CD14-positive monocyte (primary cell): ENCODE results near the gene ITSN1. TPM values are rescaled to one million over a fixed set of nuclear protein-coding genes. Genes with fewer than 3 reads are reported as not detected.

Source experiments
- DNase-seq, 3 donors: peaks; one replicate each; pipeline ENCODE4 v3.0.0-alpha.2; 2011 to 2022
- H2AFZ ChIP-seq: 2 replicates; pipeline ENCODE4 v1.6.0; 2012; ENCODE audit warnings: mild to moderate bottlenecking, low read depth, low read length, inconsistent platforms; ENCODE audit not compliant: insufficient read depth, poor library complexity, severe bottlenecking
- H3K27ac ChIP-seq, 2 donors: 1 replicate in 1 of 2; 2 replicates in 1 of 2; pipeline ENCODE4 v1.5.1; 2012 to 2013; ENCODE audit warnings: low read length in 2 of 2, control low read depth in 1 of 2, inconsistent platforms in 1 of 2, low read depth in 1 of 2, mild to moderate bottlenecking in 1 of 2
- H3K27me3 ChIP-seq, 2 donors: one replicate each; pipeline versions ENCODE4 v1.6.0 to v1.6.1; 2011 to 2013; ENCODE audit warnings: low read length in 2 of 2; ENCODE audit not compliant: control insufficient read depth in 2 of 2, insufficient read depth in 2 of 2
- H3K36me3 ChIP-seq, 2 donors: replicated peaks in 1 of 2; 1 replicate in 1 of 2; 2 replicates in 1 of 2; pipeline versions ENCODE4 v1.5.1 to v1.6.1; 2012 to 2013; ENCODE audit warnings: low read length in 2 of 2, control low read depth in 1 of 2, inconsistent platforms in 1 of 2, mild to moderate bottlenecking in 1 of 2; ENCODE audit not compliant: insufficient read depth in 2 of 2, control insufficient read depth in 1 of 2
- H3K4me1 ChIP-seq, 2 donors: 1 replicate in 1 of 2; 2 replicates in 1 of 2; pipeline versions ENCODE4 v1.5.1 to v1.6.1; 2012 to 2013; ENCODE audit warnings: low read length in 2 of 2, control low read depth in 1 of 2, inconsistent platforms in 1 of 2, mild to moderate bottlenecking in 1 of 2, moderate library complexity in 1 of 2; ENCODE audit not compliant: insufficient read depth in 2 of 2, control insufficient read depth in 1 of 2
- H3K4me2 ChIP-seq: replicated peaks from 2 replicates; pipeline ENCODE3; 2012; ENCODE audit warnings: low read length, moderate library complexity, mild to moderate bottlenecking; ENCODE audit not compliant: poor library complexity, severe bottlenecking; ENCODE audit errors: extremely low read depth
- H3K4me3 ChIP-seq, 3 experiments: fragments of 200-600 bp in 1 of 3; sonication (generic) in 1 of 3; replicated peaks in 1 of 3; 1 replicate in 2 of 3; 2 replicates in 1 of 3; pipeline ENCODE4 v1.5.1; 2011 to 2013; ENCODE audit warnings: low read length in 3 of 3, mild to moderate bottlenecking in 3 of 3, control low read depth in 2 of 3, low read depth in 2 of 3, inconsistent platforms in 1 of 3, moderate library complexity in 1 of 3
- H3K79me2 ChIP-seq: 2 replicates; pipeline ENCODE4 v1.6.0; 2012; ENCODE audit warnings: mild to moderate bottlenecking, control low read depth, inconsistent platforms, low read length, moderate library complexity; ENCODE audit not compliant: insufficient read depth
- H3K9ac ChIP-seq: 2 replicates; pipeline ENCODE4 v1.6.0; 2017; ENCODE audit warnings: low read length, mild to moderate bottlenecking; ENCODE audit not compliant: insufficient read depth, poor library complexity, severe bottlenecking
- H3K9me3 ChIP-seq, 2 donors: replicated peaks in 1 of 2; 1 replicate in 1 of 2; 2 replicates in 1 of 2; pipeline versions ENCODE4 v1.5.1 to v1.6.1; 2012 to 2013; ENCODE audit warnings: low read length in 2 of 2, control low read depth in 1 of 2; ENCODE audit not compliant: control insufficient read depth in 1 of 2, insufficient read depth in 1 of 2
- H4K20me1 ChIP-seq: 2 replicates; pipeline ENCODE4 v1.6.0; 2012; ENCODE audit warnings: mild to moderate bottlenecking, low read length, control low read depth, moderate library complexity; ENCODE audit not compliant: insufficient read depth
- H3K27ac Mint-ChIP-seq, 7 donors: one replicate each; pipeline ENCODE4 v1.8.0; 2020; ENCODE audit warnings: mild to moderate bottlenecking in 7 of 7, mixed read lengths in 7 of 7, moderate library complexity in 6 of 7, inconsistent platforms in 2 of 7
- H3K27me3 Mint-ChIP-seq, 3 donors: one replicate each; pipeline ENCODE4 v1.8.0; 2021 to 2022; ENCODE audit warnings: low read depth in 3 of 3, mild to moderate bottlenecking in 3 of 3, mixed read lengths in 3 of 3, moderate library complexity in 3 of 3, inconsistent platforms in 1 of 3
- H3K36me3 Mint-ChIP-seq, 2 donors: one replicate each; pipeline ENCODE4 v1.8.0; 2020; ENCODE audit warnings: mixed read lengths in 2 of 2, inconsistent platforms in 1 of 2, mild to moderate bottlenecking in 1 of 2
- H3K4me1 Mint-ChIP-seq: one replicate; pipeline ENCODE4 v1.8.0; 2020; ENCODE audit warnings: mild to moderate bottlenecking, mixed read lengths
- H3K4me3 Mint-ChIP-seq, 2 donors: one replicate each; pipeline ENCODE4 v1.8.0; 2020; ENCODE audit warnings: mild to moderate bottlenecking in 2 of 2, mixed read lengths in 2 of 2, moderate library complexity in 1 of 2
- H3K9me3 Mint-ChIP-seq, 7 donors: one replicate each; pipeline ENCODE4 v1.8.0; 2020 to 2022; ENCODE audit warnings: mixed read lengths in 7 of 7, mild to moderate bottlenecking in 6 of 7, moderate library complexity in 6 of 7, inconsistent platforms in 2 of 7
- WGBS: methylation state at CpG from one replicate; pipeline ENCODE4 v1.1.5; 2013; ENCODE audit warnings: missing lambda C conversion rate; ENCODE audit not compliant: insufficient coverage; 5-methylcytosine and 5-hydroxymethylcytosine counted together
- intact Hi-C, 2 donors: fragments of 100-400 bp; cut with micrococcal nuclease; formaldehyde crosslinking; loops; one replicate each; pipeline versions ENCODE4 v1.15.0 to v1.15.1; 2023
- polyA plus RNA-seq, 3 donors: library from polyadenylated mRNA; depleted of rRNA in 1 of 3; unstranded in 2 of 3; stranded (reverse) in 1 of 3; fragments of 300-500 nt in 2 of 3; fragments of >200 nt in 1 of 3; fragmentation: Illumina TruSeq in 2 of 3; gene quantifications; 1 replicate in 2 of 3; 2 replicates in 1 of 3; pipeline ENCODE4 v1.2.3, GENCODE V29; 2012 to 2021
- TF ChIP-seq, protein P1 (sequence below): fragments of 200-600 bp; IDR thresholded peaks from one replicate; pipeline ENCODE4 v1.8.0; 2022; ENCODE audit warnings: antibody characterized with exemption, mild to moderate bottlenecking

The ITSN1 gene
- polyA plus RNA-seq, 3 donors = 4.7 to 10.3 (median 5.1) TPM

- no peak overlapping the region for H3K4me3 Mint-ChIP-seq
- TF ChIP-seq, protein P1, sequence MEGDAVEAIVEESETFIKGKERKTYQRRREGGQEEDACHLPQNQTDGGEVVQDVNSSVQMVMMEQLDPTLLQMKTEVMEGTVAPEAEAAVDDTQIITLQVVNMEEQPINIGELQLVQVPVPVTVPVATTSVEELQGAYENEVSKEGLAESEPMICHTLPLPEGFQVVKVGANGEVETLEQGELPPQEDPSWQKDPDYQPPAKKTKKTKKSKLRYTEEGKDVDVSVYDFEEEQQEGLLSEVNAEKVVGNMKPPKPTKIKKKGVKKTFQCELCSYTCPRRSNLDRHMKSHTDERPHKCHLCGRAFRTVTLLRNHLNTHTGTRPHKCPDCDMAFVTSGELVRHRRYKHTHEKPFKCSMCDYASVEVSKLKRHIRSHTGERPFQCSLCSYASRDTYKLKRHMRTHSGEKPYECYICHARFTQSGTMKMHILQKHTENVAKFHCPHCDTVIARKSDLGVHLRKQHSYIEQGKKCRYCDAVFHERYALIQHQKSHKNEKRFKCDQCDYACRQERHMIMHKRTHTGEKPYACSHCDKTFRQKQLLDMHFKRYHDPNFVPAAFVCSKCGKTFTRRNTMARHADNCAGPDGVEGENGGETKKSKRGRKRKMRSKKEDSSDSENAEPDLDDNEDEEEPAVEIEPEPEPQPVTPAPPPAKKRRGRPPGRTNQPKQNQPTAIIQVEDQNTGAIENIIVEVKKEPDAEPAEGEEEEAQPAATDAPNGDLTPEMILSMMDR = no peak
- no peaks in the 10 kb centered on the region for H3K79me2 ChIP-seq
- H3K4me1 Mint-ChIP-seq = peaks cover 23% of the 10 kb centered on the region
- H3K9ac ChIP-seq = no peak overlapping the region
- H3K27me3 ChIP-seq = no peaks in the 10 kb centered on the region
- peaks cover 0 to 5% of the 10 kb centered on the region in 2 donors for H3K4me1 ChIP-seq
- WGBS = 100% methylated on average over 2 of the region's 5 CpGs
- peaks cover 0 to 2% (median 2%) of the 10 kb centered on the region in 3 donors for H3K27me3 Mint-ChIP-seq
- DNase-seq = no peak
- H3K9me3 Mint-ChIP-seq = peaks cover 0 to 3% (median 0%) of the 10 kb centered on the region in 7 donors
- H3K36me3 Mint-ChIP-seq = no peaks in the 10 kb centered on the region
- H3K27ac Mint-ChIP-seq = no peak overlapping the region
- H3K4me3 ChIP-seq = no peak overlapping the region
- H2AFZ ChIP-seq = no peak overlapping the region
- no peak overlapping the region for H3K4me2 ChIP-seq
- intact Hi-C loops = no loop called here
- no peaks in the 10 kb centered on the region for H4K20me1 ChIP-seq
- H3K36me3 ChIP-seq = no peaks in the 10 kb centered on the region
- no peak overlapping the region for H3K27ac ChIP-seq
- no peaks in the 10 kb centered on the region for H3K9me3 ChIP-seq
These were observed 42.7 kb downstream of the ITSN1 start for GRCh38 chr21:33684923-33685560.

DNA sequence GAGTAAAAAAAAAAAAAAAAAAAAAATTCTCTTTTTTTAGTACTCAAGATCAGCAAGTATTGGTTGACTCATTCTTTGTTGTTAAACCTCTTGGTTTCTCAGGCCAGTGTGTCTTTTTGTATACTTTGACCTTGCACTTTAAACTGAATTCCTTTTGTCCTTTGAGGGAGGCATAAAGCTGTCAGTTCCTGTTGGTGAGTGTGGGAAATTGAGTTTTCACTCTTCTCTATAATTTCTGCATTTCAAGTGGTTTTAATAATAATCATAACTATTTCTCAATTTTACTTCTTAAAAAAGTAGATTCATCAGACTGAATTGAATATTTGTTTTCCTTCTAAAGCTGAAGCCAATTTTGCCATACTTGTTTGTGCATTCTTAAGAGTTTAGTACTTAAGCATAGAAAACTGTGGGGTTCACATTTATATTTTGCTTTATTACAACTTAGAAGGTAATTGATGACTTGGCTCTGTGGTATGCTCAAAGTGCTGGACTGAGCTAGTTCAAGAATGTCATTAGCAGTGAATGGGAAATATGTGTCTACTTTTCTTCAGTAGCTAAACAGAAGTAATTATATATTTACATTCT, 43.4 kb downstream of the ITSN1 start:
- Mint-ChIP-seq H3K27ac (no peak overlapping the region), H3K4me1 (peaks cover 23% of the 10 kb centered on the region), H3K27me3 (peaks cover 0 to 2% (median 2%) of the 10 kb centered on the region in 3 donors), H3K4me3 (no peak overlapping the region), H3K9me3 (peaks cover 0 to 2% (median 0%) of the 10 kb centered on the region in 7 donors), H3K36me3 (no peaks in the 10 kb centered on the region)
- H2AFZ ChIP-seq = no peak overlapping the region
- no peak overlapping the region for H3K4me2 ChIP-seq
- H3K9ac ChIP-seq = no peak overlapping the region
- peaks cover 0 to 5% of the 10 kb centered on the region in 2 donors for H3K4me1 ChIP-seq
- intact Hi-C loops = no loop called here
- no peaks in the 10 kb centered on the region for H3K79me2 ChIP-seq
- H3K9me3 ChIP-seq = no peaks in the 10 kb centered on the region
- no peaks in the 10 kb centered on the region for H4K20me1 ChIP-seq
- H3K36me3 ChIP-seq = no peaks in the 10 kb centered on the region
- no peak overlapping the region for H3K4me3 ChIP-seq
- DNase-seq = no peak
- no peak overlapping the region for H3K27ac ChIP-seq
- TF ChIP-seq, protein P1 = no peak
- H3K27me3 ChIP-seq = no peaks in the 10 kb centered on the region
